Adrenal gland (tissue), 5 donors: ENCODE results near the gene RASGRP4.
"Not testable (repeated sequence)": the region's sequence is repeated elsewhere in the genome, so short reads cannot be mapped to it uniquely, and the experiment has no call there.

Experiments
- CTCF ChIP-seq, 6 experiments: fragments of 450-650 bp in 4 of 6; fragments of 200-600 bp in 2 of 6; sonication (generic) in 1 of 6; IDR thresholded peaks; 1 replicate in 5 of 6; 2 replicates in 1 of 6; pipeline versions ENCODE4 v1.5.1 to v1.8.0; 2016 to 2021; ENCODE audit warnings: antibody characterized with exemption in 6 of 6, mild to moderate bottlenecking in 2 of 6, moderate library complexity in 1 of 6
- POLR2A ChIP-seq, 2 donors: fragments of 450-650 bp; IDR thresholded peaks; one replicate each; pipeline ENCODE4 v1.6.1; 2017; ENCODE audit warnings: antibody characterized with exemption in 2 of 2, mild to moderate bottlenecking in 2 of 2, moderate library complexity in 1 of 2
- donor health status: DM: no; HTN: no; CAD: no.

GRCh38 chr19:38411898-38412297, 14.1 kb downstream of the RASGRP4 start:
- TF ChIP-seq CTCF, POLR2A (IDR thresholded peaks at IDR 0.05): not testable (repeated sequence)
